GM21528 (cell line): ENCODE measurements around the gene NECTIN3.

Experiments used
- ATAC-seq: cut with Tn5 transposase; IDR thresholded peaks from one replicate; pipeline ENCODE4 v1.9.1; 2021; ENCODE audit warnings: mild to moderate bottlenecking, moderate library complexity; ENCODE audit not compliant: unreplicated experiment, low FRiP score

The NECTIN3 gene

GRCh38 chr3:111193472-111193871 is 121.9 kb downstream of the NECTIN3 start:
- no peak for ATAC-seq

- ATAC-seq, result no peak
These were observed 122.4 kb downstream of the NECTIN3 start for GRCh38 chr3:111194048-111194447.

GRCh38 chr3:111197485-111197884 is 125.9 kb downstream of the NECTIN3 start:
- ATAC-seq, result no peak

GRCh38 chr3:111200027-111200426 is 128.4 kb downstream of the NECTIN3 start:
- ATAC-seq, result no peak

- no peak for ATAC-seq
These were observed 138.5 kb downstream of the NECTIN3 start for GRCh38 chr3:111210003-111210711.

- ATAC-seq, result no peak
These were observed 139.4 kb downstream of the NECTIN3 start for GRCh38 chr3:111210866-111211564.

- ATAC-seq, result no peak
These were observed 140.9 kb downstream of the NECTIN3 start for GRCh38 chr3:111212511-111212910.

GRCh38 chr3:111215481-111215880 is 143.9 kb downstream of the NECTIN3 start:
- ATAC-seq, result no peak

- no peak for ATAC-seq
These were observed 147.0 kb downstream of the NECTIN3 start for GRCh38 chr3:111218615-111219014.

GRCh38 chr3:111227216-111227615 is 155.6 kb downstream of the NECTIN3 start:
- ATAC-seq, result no peak

- ATAC-seq, result no peak
These were observed 157.7 kb downstream of the NECTIN3 start for GRCh38 chr3:111229301-111229700.

GRCh38 chr3:111236836-111237713 is 165.5 kb downstream of the NECTIN3 start:
- no peak for ATAC-seq

GRCh38 chr3:111237946-111238345 is 166.3 kb downstream of the NECTIN3 start:
- no peak for ATAC-seq

- ATAC-seq, result peak; percentile 99
These were observed 167.3 kb downstream of the NECTIN3 start for GRCh38 chr3:111238885-111239284.

GRCh38 chr3:111241960-111242359 is 170.3 kb downstream of the NECTIN3 start:
- ATAC-seq, result no peak
